ENCODE data around the gene IL4I1. TPM values are rescaled to one million over a fixed set of nuclear protein-coding genes. Genes with fewer than 3 reads are reported as not detected.
A peak's percentile ranks its signal among the peaks of the same experiment; 100 is the strongest.

IL4I1 gene
- polyA plus RNA-seq, 1 of the 3 experiments (the other 2 are of a cell fraction): 0.35 TPM

DNA sequence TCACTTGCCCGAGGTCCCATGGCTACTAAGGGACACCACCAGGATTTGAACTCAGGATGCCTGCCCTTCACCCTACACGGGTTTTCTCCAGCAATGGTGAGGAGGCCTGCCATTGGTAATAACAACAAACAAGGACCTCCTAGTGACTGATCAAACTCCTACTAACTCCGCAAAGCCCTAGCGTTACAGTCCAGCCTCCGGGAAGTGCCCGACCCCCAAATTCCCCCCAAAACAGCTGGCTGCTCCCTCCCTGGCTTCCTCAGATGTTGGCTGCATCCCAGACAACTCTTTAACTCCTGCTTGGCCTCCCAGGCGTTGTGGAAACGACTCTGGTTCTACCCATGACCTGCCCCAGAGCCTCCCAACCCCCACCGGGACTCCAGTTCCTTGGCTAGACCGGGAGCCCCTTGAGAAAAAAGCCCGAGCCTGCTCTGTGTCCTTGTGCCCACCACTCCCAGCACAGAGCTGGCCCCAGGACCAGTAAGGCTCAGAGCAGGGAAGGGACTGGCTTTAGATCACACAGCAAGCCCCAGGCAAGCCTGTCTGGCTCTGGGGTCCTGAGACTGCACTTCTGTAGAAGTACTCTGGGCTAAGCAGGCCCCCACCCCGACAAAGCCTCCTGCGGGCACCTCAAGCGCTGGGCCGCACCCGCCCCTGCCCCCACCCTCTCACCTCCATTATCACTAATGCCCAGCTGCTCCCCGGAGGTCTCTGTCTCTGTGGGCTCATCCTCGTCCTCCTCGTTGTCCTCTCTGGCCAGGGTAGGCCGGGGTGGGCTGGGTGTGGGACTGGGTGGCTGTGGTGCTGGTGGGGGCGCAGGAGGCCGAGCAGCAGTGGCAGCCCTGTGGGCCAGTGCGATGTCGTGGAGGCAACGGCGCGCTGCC lies 24.2 kb downstream of the IL4I1 start:
- Histone ChIP-seq H3K4me1 (ENCODE audit: control insufficient read depth in 1 of 2, insufficient read depth in 2 of 2, low read depth in 1 of 2, low read length in 1 of 2) (peaks cover 19 to 40% of the 10 kb centered on the region in 2 experiments), H3K4me2 (no peak overlapping the region), H3K36me3 (replicated peaks in 1 of 2; ENCODE audit: control insufficient read depth in 1 of 2, insufficient read depth in 2 of 2, low read length in 1 of 2) (peaks cover 6 to 23% of the 10 kb centered on the region in 2 experiments), H3K4me3 (ENCODE audit: low read depth in 2 of 2, low read length in 1 of 2) (no peak overlapping the region), H3K9ac (no peak overlapping the region), H4K20me1 (ENCODE audit: insufficient read depth) (no peaks in the 10 kb centered on the region), H3K9me3 (no peaks in the 10 kb centered on the region), H3F3A (replicated peaks; ENCODE audit: insufficient read depth) (peaks cover 14% of the 10 kb centered on the region), H2AFZ (ENCODE audit: low read depth) (no peak overlapping the region), H3K27me3 (ENCODE audit: insufficient read depth) (no peaks in the 10 kb centered on the region), H3K27ac (ENCODE audit: low read depth in 2 of 2, low read length in 1 of 2) (no peak overlapping the region; a peak in 1 of 4 replicates), H3K9me2 (no peaks in the 10 kb centered on the region), H3K79me2 (ENCODE audit: insufficient read depth) (peaks cover 40% of the 10 kb centered on the region)
- no peak for TF ChIP-seq FOXJ3 (CRISPR knock-in tag; IDR thresholded peaks at IDR 0.05)
- no peak for TF ChIP-seq ELF1 (IDR thresholded peaks at IDR 0.05)
- no peak for TF ChIP-seq SMC3 (IDR thresholded peaks at IDR 0.05; ENCODE audit: low read depth, low read length)
- no peak for TF ChIP-seq RFX5 (IDR thresholded peaks at IDR 0.05; ENCODE audit: low read length)
- TF ChIP-seq, protein P1, sequence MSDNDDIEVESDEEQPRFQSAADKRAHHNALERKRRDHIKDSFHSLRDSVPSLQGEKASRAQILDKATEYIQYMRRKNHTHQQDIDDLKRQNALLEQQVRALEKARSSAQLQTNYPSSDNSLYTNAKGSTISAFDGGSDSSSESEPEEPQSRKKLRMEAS (IDR thresholded peaks at IDR 0.05; ENCODE audit: low read depth): no peak
- no peak for TF ChIP-seq JUND (IDR thresholded peaks at IDR 0.05)
- no peak for TF ChIP-seq SIN3A (IDR thresholded peaks at IDR 0.05; ENCODE audit: borderline replicate concordance, low read depth, low read length)
- TF ChIP-seq, protein P2, sequence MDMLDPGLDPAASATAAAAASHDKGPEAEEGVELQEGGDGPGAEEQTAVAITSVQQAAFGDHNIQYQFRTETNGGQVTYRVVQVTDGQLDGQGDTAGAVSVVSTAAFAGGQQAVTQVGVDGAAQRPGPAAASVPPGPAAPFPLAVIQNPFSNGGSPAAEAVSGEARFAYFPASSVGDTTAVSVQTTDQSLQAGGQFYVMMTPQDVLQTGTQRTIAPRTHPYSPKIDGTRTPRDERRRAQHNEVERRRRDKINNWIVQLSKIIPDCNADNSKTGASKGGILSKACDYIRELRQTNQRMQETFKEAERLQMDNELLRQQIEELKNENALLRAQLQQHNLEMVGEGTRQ (IDR thresholded peaks at IDR 0.05; ENCODE audit: borderline replicate concordance, low read depth, low read length): no peak
- no peak for TF ChIP-seq FOXM1 (IDR thresholded peaks at IDR 0.05; ENCODE audit: low read depth)
- TF ChIP-seq POLR2AphosphoS5 (IDR thresholded peaks at IDR 0.05; ENCODE audit: low read depth, low read length): no peak
- no peak for TF ChIP-seq RXRA (IDR thresholded peaks at IDR 0.05; ENCODE audit: borderline replicate concordance, low read depth)
- no peak for TF ChIP-seq TCF12 (IDR thresholded peaks at IDR 0.05)
- TF ChIP-seq EP300 (IDR thresholded peaks at IDR 0.05; ENCODE audit: borderline replicate concordance in 1 of 2, low read depth in 1 of 2, low read length in 1 of 2): no peak
- TF ChIP-seq EZH2phosphoT487 (IDR thresholded peaks at IDR 0.05; ENCODE audit: borderline replicate concordance, low read depth): no peak
- TF ChIP-seq FOSL2 (IDR thresholded peaks at IDR 0.05; ENCODE audit: borderline replicate concordance, low read depth): no peak
- WGBS (ENCODE audit: low lambda C conversion rate): 96% methylated on average over 19 of the region's 27 CpGs
- ChIA-PET CTCF (no interaction called here), POLR2A (no interaction called here)
- no peak for DNase-seq

DNA sequence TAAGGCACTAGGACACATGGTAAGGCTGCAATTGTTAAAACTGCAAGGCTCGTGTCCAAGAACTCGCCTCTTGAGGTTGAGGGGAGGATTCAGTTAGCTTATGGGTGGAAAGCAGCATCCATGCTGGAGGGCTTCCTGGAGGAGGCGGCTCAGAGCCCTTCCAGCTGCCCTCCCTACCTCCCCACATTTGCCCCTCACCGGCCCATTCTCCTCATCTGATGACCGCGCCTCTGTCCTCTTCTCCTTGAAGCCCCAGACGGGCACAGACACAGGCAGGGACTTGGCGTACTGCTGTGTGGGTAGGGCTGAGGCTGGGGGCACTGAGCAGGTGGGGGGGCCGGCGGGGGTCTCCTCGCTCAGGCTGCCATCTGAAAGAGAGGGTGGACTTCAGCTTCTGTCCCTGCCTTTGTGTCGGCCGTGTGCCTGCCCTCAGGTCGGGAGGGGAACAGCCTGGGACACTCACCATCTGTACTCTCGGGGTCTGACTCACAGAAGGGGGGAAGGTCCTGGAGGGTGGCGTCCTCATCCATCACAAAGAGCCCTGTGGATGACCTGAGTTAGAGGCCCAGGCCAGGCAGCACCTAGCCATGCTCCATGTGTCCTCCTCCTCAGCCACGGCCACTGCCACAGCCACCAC lies 25.2 kb downstream of the IL4I1 start:
- no peak overlapping the region for H3K4me2 ChIP-seq
- H3K27ac ChIP-seq (ENCODE audit: low read depth in 2 of 2, low read length in 1 of 2): peak overlapping the region in 1 of 2 experiments; percentile 98; a peak in 2 of 4 replicates
- POLR2A ChIA-PET: no interaction called here
- no peaks in the 10 kb centered on the region for H3K9me3 ChIP-seq
- no peak for DNase-seq
- H3K9ac ChIP-seq: no peak overlapping the region
- CTCF ChIA-PET: interaction anchor here (1.0 kb wide), 1 partner anchor 481 kb away, joined by 3 read pairs; no protein-coding TSS in a partner anchor
- H2AFZ ChIP-seq (ENCODE audit: low read depth): no peak overlapping the region
- no peaks in the 10 kb centered on the region for H3K9me2 ChIP-seq
- TF ChIP-seq RFX5 (IDR thresholded peaks at IDR 0.05; ENCODE audit: low read length): no peak
- TF ChIP-seq FOSL2 (IDR thresholded peaks at IDR 0.05; ENCODE audit: borderline replicate concordance, low read depth): no peak
- H3K27me3 ChIP-seq (ENCODE audit: insufficient read depth): no peaks in the 10 kb centered on the region
- H3K4me1 ChIP-seq (ENCODE audit: control insufficient read depth in 1 of 2, insufficient read depth in 2 of 2, low read depth in 1 of 2, low read length in 1 of 2): peaks cover 19 to 42% of the 10 kb centered on the region in 2 experiments
- no peaks in the 10 kb centered on the region for H4K20me1 ChIP-seq (ENCODE audit: insufficient read depth)
- 91% methylated on average over 12 of the region's 17 CpGs for WGBS (ENCODE audit: low lambda C conversion rate)
- H3F3A ChIP-seq (replicated peaks; ENCODE audit: insufficient read depth): peaks cover 17% of the 10 kb centered on the region
- peaks cover 45% of the 10 kb centered on the region for H3K79me2 ChIP-seq (ENCODE audit: insufficient read depth)
- no peak overlapping the region for H3K4me3 ChIP-seq (ENCODE audit: low read depth in 2 of 2, low read length in 1 of 2)
- H3K36me3 ChIP-seq (replicated peaks in 1 of 2; ENCODE audit: control insufficient read depth in 1 of 2, insufficient read depth in 2 of 2, low read length in 1 of 2): peaks cover 6 to 23% of the 10 kb centered on the region in 2 experiments
